HG02943 (cell line): ENCODE measurements around the gene FMN2.

Experiments
- ATAC-seq: cut with Tn5 transposase; IDR thresholded peaks from one replicate; pipeline ENCODE4 v1.9.1; 2021; ENCODE audit warnings: mild to moderate bottlenecking, low read depth, moderate library complexity; ENCODE audit not compliant: unreplicated experiment

The FMN2 gene

DNA sequence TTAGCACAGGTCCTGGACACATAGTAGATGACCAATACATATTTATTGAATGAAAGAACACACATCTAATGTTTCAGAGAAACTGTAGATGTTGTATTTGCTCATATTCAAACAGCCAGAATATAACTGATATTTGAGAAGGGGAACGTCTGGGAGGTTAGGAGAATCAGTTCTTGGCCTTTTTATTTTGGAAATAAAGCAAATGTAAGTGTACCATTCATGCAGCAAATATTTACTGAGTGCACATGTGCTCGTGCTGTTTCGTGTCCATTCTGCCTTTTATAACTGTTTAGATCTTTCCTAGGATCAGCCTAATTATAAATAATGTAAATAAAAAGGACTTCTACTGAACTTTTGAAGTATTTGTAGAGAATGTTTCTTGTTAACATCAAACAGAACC lies 416.5 kb downstream of the FMN2 start:
- ATAC-seq, result no peak

DNA sequence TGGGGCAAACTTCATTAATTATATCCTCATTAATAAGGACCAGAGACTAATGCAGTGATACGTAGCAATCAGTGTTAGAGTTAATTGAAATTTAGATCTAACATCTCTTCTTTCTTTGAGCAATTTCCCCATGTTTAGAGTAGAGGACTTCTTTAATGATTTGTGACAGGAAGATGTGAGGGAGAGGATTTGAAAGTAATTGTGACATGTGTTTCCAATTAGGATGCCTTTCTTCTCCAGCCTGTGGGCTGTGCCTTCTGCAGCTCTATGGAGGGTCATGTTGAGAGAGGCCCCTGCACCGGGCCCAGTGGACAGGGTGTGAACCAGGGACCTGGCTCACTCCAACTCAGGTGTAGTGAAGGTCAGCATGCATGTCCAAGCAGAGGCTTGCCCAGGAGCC lies 417.3 kb downstream of the FMN2 start:
- no peak for ATAC-seq

DNA sequence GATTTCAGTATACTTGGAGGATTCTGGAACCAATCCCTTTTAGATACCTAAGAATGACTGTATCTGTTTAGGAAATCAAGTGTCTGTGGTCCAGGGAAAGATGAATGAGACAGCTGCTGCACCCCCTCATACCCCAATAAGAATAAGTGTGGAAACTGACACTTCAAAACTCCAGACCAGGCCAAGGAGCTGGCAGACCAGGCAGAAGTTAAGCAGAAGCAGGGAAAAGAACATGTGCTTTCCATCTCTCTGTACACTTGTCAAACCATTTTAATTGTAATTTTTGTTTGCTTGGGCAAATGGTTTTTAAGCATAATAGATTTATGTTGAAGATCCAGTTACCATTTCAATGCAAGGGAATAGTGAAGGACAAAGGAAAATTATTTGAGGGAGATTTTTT lies 420.1 kb downstream of the FMN2 start:
- no peak for ATAC-seq

DNA sequence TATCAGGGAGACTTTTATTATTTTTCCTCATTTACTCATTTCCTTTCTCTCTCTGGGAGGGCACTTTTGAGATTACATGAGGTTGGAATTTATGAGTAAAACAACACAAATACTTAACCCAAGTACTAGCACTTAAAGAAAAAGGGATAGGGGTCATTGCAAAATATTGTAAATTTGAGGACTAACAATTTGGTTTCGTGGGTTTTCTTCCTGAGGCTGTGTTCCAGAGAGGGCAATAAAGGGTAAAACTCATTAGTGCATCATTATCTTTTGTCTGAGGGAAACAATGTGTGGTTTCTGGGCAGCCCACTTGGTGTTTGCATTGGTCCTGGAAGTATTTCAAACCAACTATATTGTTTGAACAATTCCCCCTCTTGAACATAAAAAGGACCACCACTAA lies 423.8 kb downstream of the FMN2 start:
- ATAC-seq, result no peak

DNA sequence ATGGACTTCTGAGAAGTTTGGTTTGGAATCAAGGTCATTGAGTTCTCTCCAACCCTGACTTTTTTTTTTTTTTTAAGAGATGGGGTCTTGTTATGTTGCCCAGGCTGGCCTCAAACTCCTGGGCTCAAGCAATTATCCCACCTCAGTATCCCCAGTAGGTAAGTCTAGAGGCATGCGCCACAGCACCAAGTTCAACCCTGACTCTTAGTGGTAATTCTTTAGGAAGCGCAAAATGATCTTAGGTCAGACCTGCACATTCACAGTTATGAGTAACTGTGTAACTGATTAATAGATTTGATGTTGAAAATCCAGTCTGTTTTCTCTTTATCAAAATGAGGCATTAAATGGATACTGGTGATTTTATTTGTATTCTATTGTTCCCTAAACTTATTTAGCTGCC lies 424.4 kb downstream of the FMN2 start:
- ATAC-seq, result no peak

DNA sequence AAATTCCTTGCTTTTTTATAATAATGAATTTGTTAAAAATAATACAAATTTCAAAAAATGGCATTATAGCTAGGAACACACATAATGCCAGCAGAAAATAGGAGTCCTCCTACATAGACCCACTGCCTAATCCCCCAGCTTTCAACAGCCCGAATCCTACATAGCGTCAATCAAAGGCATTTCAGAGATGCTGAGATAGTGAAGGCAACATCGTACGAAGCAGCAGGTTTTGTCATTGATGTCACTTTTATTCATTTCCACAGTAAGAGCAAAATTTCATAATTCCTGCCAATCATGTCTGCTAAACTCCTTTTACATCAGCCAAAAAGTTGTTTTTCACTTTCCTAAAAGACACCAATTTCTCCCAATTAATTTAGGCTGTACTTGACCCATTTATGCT lies 426.2 kb downstream of the FMN2 start:
- ATAC-seq, result no peak

DNA sequence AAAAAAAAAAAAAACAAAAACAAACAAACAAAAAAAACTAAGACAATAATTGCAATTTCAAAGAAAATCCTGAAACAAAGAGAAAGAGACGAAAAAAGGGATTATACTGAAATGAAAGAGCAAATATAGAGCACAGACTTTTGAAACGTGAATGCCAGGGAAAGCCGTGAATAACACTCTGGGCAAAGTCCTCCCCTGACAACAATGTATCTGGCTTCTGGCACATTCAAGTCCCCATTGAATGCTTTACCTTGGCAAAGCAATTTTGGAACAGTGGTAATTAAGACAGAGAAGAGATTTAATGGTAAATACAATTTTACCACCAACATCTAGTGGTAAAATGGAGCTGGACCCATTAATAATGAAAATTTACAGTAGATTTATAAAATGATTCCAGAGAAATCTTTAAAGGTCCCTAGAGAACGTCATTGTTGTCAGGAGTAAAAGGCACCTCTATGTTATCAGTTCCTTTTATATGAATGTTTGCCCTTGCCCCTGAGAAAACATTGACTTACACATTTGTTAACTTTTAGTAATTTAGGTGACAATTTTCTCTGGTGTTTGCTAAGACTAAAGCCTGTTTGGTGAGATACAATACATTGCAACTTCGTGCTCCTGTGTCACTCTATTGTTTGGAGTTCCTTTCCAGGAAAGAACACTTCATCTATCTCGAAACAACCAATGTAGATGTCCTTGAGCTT lies 430.6 kb downstream of the FMN2 start:
- ATAC-seq, result no peak

DNA sequence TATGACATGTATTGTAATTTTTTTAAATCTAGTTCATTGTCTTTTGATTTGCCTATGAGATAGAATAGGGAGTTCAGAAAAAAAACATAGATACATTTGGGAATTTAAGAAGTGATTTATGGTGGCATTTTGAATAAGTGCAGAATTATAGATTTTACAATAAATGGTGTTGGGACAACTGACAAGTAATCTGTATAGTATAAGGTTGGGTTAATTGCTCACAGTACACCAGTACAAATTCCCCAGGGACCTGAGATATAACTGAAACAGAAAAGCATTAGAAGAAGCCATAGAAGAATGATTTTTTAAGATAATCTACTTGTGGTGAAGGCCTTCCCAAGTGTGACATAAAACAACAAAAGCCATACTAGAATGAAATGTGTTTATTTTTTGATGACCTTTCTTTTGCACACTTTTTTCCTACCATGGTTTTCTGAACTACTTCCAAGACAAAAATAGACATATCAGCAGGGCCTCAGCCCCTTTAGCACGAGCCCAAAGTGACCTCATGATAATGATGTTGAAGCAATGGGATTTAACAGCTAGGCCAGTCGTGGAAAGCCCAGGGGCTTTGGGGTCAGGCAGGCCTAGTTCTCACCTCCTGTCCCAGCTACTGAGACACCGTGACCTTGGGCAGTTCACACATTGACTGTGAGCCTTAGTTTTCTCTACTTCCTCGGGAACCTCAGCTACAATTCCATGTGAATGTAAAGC lies 432.8 kb downstream of the FMN2 start:
- ATAC-seq, result no peak
